HG03457 (cell line): ENCODE data around the gene MICU1.
"Not testable (repeated sequence)": the region's sequence is repeated elsewhere in the genome, so short reads cannot be mapped to it uniquely, and the experiment has no call there.

Source experiments
- ATAC-seq: cut with Tn5 transposase; IDR thresholded peaks from one replicate; pipeline ENCODE4 v1.9.1; 2021; ENCODE audit warnings: moderate number of reproducible peaks; ENCODE audit not compliant: unreplicated experiment

The MICU1 gene

GRCh38 chr10:72353028-72353964 lies 272.6 kb downstream of the MICU1 start:
- ATAC-seq, result no peak

DNA sequence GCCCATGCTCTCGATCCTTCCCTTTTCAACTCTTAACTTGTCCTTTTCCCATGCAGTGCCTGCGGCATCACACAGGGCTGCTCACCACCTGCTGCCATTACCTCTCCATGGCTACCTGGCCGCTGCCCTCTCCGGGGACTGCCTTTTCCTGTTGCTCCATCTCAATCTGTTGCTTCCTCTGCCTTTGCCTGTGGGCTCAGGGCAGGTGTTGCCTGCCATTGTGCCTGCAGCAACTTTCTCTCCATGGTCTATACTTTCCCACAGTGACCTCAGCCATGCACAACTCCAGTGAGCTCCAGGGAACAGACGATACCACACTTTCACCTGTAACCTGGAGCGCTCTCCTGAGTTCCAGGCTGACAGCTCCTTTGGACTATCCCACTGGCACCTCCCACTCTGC lies 274.4 kb downstream of the MICU1 start:
- no peak for ATAC-seq

GRCh38 chr10:72349438-72349837 lies 276.4 kb downstream of the MICU1 start:
- ATAC-seq, result no peak

DNA sequence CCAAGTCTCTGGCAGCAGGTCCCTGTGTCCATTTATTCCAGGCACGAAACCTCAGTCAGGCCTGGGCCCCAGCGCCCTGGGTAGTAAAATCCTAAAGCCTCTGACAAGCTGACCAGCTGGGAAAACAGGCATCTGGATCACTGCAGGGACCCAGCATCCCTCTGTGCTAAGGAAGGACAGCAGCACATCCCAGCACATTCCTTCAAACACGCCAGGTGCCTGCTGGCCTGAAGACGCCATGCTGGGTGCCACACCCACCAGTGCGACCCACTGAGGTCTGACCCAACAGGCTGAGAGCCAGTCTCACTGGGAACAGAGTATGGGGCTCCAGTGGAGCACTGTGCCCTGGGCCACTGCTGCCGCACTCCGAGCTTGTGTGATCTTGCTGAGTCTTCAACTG lies 277.6 kb downstream of the MICU1 start:
- no peak for ATAC-seq

GRCh38 chr10:72346117-72346516 lies 279.8 kb downstream of the MICU1 start:
- ATAC-seq, result not testable (repeated sequence)

DNA sequence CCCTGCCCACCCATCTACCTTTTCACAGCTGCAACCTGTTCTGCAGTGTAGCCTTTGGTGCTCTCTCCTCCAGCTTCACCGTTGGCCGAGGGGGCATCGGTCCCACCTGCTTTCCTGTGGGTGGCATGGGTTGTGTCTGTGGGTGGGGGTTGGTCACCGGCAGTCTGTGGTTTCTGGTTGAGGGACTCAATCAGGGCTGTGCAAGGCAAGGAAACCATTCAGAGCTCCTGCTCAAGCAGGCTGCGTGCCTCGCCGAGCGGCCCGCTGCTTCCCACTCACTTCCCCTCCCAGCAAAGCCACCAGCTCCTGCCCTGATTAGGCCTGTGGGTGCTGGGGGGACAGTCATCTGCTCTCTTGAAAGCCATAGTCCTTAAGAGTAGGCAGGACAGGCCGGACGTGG lies 280.9 kb downstream of the MICU1 start:
- ATAC-seq, result no peak

- ATAC-seq, result no peak
Observed at GRCh38 chr10:72342911-72343310, 283.0 kb downstream of the MICU1 start.

DNA sequence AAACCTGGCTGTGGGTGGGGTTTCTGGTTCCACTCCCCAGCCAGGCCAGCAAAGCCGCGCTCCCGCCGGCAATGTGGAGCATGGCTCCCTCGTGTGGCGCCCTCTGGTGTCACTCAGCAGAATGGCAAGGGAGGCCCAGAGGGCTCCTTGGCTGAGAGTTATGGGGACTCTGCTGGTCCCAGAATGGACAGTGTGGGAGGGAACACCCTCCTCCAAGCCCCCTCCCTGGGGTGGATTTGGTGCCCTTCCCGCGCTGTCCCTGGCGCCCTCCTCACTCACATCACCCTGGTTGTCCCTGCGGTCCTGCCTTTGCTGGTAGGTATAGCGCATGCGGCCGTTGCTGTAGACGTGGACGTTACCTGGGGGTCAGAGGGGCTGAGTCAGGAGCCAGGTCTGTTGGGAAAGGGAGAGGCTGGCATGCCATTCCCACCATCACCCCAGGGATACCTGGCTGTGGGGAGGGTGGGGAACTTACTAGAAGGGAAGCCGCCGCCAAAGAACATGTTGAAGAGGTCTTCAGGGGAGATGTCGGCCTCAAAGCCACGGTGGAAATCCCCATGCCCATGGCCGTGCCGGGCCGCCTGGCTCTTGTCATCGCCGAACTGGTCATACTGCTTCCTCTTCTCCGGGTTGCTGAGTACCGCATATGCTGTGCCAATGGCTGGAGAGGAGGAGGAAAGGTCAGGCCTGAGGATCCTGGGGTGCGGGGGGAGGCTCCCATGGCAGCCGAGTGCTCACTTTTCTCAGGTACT lies 285.2 kb downstream of the MICU1 start:
- no peak for ATAC-seq

GRCh38 chr10:72338180-72338579 lies 287.7 kb downstream of the MICU1 start:
- no peak for ATAC-seq

DNA sequence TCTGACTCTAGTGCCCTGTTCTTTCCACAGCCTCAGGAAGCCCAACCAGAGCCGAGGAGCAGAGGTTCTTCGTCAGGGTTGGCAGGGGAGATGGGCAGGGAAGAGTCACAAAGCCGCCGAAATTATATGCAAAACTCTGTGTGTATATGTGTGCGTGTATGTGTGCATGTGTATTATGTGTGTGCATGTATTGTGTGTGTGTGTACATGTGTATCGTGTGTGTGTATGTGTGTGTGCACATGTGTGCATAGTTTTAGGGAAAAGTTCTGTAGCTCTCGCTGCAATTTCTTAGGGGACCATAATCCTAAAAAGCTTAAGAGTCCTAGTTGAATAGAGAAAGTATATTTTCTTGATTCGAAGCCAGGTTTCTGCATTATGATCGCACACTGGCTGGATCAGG lies 288.2 kb downstream of the MICU1 start:
- no peak for ATAC-seq

GRCh38 chr10:72337039-72337629 lies 288.7 kb downstream of the MICU1 start:
- ATAC-seq, result no peak

GRCh38 chr10:72336259-72337038 lies 289.4 kb downstream of the MICU1 start:
- no peak for ATAC-seq

GRCh38 chr10:72335394-72336258 lies 290.3 kb downstream of the MICU1 start:
- ATAC-seq, result peak; percentile 25

DNA sequence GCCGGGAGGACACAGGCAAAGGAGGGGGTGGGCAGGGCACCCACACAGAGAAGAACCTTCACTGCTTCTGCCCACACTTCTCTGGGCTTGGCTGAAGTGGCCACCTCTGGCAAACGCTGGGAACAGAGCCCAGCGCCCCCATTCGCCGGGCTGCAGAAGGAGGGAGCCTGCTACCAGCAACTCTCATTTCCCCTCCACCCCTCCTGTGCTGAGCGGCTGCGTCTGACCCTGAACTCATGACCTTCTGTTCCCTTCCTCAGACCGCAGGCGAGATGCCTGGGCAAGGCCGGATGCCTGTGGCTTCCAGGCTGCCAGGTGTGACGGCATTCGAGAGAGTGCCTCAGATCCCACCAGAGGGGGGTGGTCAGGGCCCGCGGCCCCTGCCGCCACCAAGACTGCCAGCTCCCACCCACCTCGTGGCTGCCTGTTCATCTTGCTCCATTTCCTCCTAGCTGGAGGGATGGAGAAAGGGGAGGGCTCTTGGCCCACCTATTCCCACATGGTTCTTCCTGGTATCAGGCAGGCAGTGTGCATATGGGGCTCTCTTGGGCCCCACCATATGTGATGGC lies 291.0 kb downstream of the MICU1 start:
- peak; percentile 57 for ATAC-seq

DNA sequence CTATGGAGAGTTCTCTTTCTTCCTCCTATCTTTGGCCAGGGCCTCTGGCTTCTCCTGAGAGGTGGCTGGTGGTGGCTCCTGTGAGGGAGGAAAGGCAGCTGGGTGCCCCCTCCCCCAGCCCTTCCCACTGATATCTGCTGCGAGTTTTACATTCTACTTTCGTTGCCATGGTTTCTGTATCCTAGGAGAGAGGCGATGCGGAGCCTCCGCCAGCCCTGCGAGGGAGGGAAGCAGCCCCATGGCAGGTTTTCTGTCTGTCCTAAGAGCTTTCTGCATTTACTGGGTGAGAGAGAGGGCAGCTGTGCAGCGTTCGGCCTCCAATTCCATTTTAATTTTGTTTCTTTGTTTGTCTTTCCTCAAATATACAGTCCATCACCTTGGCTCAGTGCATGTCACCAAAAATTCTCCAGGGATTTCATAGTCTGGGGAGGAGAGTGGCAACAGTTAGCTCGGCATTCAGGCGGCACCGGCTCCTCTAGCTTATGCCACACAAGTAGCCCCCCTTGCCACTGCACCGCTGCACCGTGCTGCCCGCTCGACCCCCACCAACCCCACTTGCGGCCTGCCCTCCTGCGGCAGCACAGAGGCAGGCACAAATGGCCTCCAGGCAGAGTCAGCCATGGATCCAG lies 291.6 kb downstream of the MICU1 start:
- no peak for ATAC-seq

DNA sequence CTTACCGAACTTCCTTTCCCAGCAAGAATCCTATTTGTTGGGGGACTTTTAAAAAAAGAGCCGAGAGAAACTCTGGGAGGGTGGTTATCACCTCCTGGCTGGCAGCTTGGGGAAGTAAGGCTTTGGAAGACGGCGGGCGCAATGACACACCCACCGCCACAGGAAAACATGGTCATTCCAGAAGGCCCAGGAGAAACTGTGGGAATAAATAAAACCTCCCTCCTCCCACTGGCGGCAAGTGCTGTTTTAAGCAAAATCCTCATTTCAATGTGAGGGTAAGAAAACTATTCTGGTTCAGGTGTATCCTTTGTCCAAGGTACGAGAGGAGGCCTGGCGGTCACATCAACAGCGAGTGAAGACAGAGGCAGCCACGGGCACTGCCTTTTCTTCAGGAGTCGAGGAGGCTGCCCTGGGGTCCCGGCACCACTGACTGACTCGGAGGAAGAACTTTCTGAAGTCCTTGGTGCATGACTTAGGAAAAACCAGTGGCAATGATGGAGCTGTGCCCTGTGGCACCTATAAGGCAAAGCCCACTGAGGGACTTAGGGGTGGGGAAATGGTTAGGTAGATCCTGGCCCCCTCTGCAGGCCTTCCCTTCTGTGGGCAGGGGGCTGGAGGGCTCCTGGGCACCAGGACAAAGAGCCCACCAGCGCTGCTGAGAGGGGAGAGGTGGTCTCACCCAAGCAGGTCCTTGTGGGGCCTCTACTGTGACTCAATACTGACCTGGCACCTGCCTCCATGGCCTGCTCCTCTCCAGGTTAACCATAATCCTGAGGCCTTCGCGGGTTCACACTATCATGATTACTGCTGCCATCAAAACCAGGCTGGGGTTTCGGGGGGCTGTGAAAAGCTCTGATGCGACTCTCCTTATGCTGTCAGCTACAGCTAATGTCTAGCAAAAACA lies 292.5 kb downstream of the MICU1 start:
- ATAC-seq, result no peak

- no peak for ATAC-seq
Observed at GRCh38 chr10:72332423-72333111, 293.3 kb downstream of the MICU1 start.
